GF-D8 (cell line): ENCODE results near the gene RBFOX2.

Experiments used
- DNase-seq: peaks from one replicate; lab custom pipeline; 2025; lab: John Stamatoyannopoulos, UW

RBFOX2 gene

GRCh38 chr22:35928285-35928798, 100.3 kb downstream of the RBFOX2 start:
- no peak for DNase-seq

- no peak for DNase-seq
These were observed 105.6 kb downstream of the RBFOX2 start for GRCh38 chr22:35923026-35923425.

- DNase-seq, result no peak
These were observed 106.8 kb downstream of the RBFOX2 start for GRCh38 chr22:35921777-35922176.

- DNase-seq, result no peak
These were observed 107.6 kb downstream of the RBFOX2 start for GRCh38 chr22:35921044-35921443.

GRCh38 chr22:35919002-35919542, 109.6 kb downstream of the RBFOX2 start:
- no peak for DNase-seq

GRCh38 chr22:35918456-35918855, 110.2 kb downstream of the RBFOX2 start:
- DNase-seq, result no peak

GRCh38 chr22:35917651-35918050, 111.0 kb downstream of the RBFOX2 start:
- no peak for DNase-seq

- DNase-seq, result no peak
These were observed 113.1 kb downstream of the RBFOX2 start for GRCh38 chr22:35915477-35916013.

- DNase-seq, result no peak
These were observed 113.8 kb downstream of the RBFOX2 start for GRCh38 chr22:35914665-35915476.

- no peak for DNase-seq
These were observed 114.3 kb downstream of the RBFOX2 start for GRCh38 chr22:35914357-35914664.

GRCh38 chr22:35913925-35914324, 114.7 kb downstream of the RBFOX2 start:
- DNase-seq, result no peak

GRCh38 chr22:35912658-35913057, 116.0 kb downstream of the RBFOX2 start:
- DNase-seq, result no peak

- DNase-seq, result no peak
These were observed 116.7 kb downstream of the RBFOX2 start for GRCh38 chr22:35911877-35912276.

GRCh38 chr22:35910926-35911325, 117.7 kb downstream of the RBFOX2 start:
- no peak for DNase-seq

GRCh38 chr22:35910003-35910769, 118.4 kb downstream of the RBFOX2 start:
- no peak for DNase-seq

- DNase-seq, result no peak
These were observed 122.7 kb downstream of the RBFOX2 start for GRCh38 chr22:35905894-35906293.

- no peak for DNase-seq
These were observed 123.9 kb downstream of the RBFOX2 start for GRCh38 chr22:35904752-35905151.

GRCh38 chr22:35904336-35904692, 124.3 kb downstream of the RBFOX2 start:
- no peak for DNase-seq

- no peak for DNase-seq
These were observed 124.9 kb downstream of the RBFOX2 start for GRCh38 chr22:35903571-35904335.

- DNase-seq, result no peak
These were observed 128.0 kb downstream of the RBFOX2 start for GRCh38 chr22:35900483-35901168.

- DNase-seq, result no peak
These were observed 128.9 kb downstream of the RBFOX2 start for GRCh38 chr22:35899736-35900135.
